Measurements from ENCODE around the gene EIF5B.

EIF5B gene

GRCh38 chr2:99410276-99410675, 73.1 kb downstream of the EIF5B start:
- no peak for DNase-seq

- DNase-seq = no peak
Measured at GRCh38 chr2:99414566-99414965, 77.4 kb downstream of the EIF5B start.

- DNase-seq = no peak
Measured at GRCh38 chr2:99417396-99417795, 80.2 kb downstream of the EIF5B start.

GRCh38 chr2:99420031-99420430, 82.8 kb downstream of the EIF5B start:
- DNase-seq = no peak

- DNase-seq = no peak
Measured at GRCh38 chr2:99420751-99421299, 83.6 kb downstream of the EIF5B start.

GRCh38 chr2:99421469-99421868, 84.3 kb downstream of the EIF5B start:
- DNase-seq = no peak

- DNase-seq = no peak
Measured at GRCh38 chr2:99422599-99422998, 85.4 kb downstream of the EIF5B start.

GRCh38 chr2:99424371-99424770, 87.2 kb downstream of the EIF5B start:
- no peak for DNase-seq

- DNase-seq = no peak
Measured at GRCh38 chr2:99425022-99425421, 87.8 kb downstream of the EIF5B start.

GRCh38 chr2:99430614-99431291, 93.6 kb downstream of the EIF5B start:
- no peak for DNase-seq

- DNase-seq = no peak
Measured at GRCh38 chr2:99431587-99432275, 94.5 kb downstream of the EIF5B start.

- no peak for DNase-seq
Measured at GRCh38 chr2:99433340-99433739, 96.2 kb downstream of the EIF5B start.

- no peak for DNase-seq
Measured at GRCh38 chr2:99436874-99437273, 99.7 kb downstream of the EIF5B start.

GRCh38 chr2:99439971-99440505, 102.8 kb downstream of the EIF5B start:
- no peak for DNase-seq

- no peak for DNase-seq
Measured at GRCh38 chr2:99442837-99443236, 105.6 kb downstream of the EIF5B start.

- DNase-seq = no peak
Measured at GRCh38 chr2:99444222-99444621, 107.0 kb downstream of the EIF5B start.

- DNase-seq = no peak
Measured at GRCh38 chr2:99445065-99445464, 107.9 kb downstream of the EIF5B start.

- DNase-seq = no peak
Measured at GRCh38 chr2:99448556-99448955, 111.4 kb downstream of the EIF5B start.

GRCh38 chr2:99450199-99450598, 113.0 kb downstream of the EIF5B start:
- no peak for DNase-seq
